Medulla oblongata (tissue), 1 donor: Measurements from ENCODE around the gene PIANP.

ENCODE experiments used
- DNase-seq: peaks from one replicate; pipeline ENCODE4 v3.0.0-alpha.2; 2015; ENCODE audit errors: extremely low spot score

Gene PIANP

DNA sequence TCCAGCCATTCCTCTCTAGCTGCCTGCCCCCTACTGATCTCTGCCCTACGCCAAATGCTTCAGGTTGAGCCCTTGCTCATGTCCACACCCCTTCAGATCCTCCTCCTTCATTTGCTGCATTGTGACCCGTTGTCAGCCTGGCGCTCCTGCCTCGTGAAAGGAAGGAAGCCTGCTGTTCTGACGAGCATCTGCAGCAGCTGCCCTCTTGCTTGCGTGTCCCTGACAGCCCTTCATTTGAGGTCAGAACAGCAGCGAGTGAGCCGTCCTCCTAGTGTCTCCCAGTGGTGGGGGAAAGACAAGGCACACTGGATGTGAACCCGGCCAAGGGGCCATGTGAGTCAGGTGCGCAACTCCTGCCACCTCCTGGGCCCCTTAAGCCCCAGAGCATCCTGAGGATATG lies 3.0 kb upstream of the PIANP start:
- DNase-seq: no peak

DNA sequence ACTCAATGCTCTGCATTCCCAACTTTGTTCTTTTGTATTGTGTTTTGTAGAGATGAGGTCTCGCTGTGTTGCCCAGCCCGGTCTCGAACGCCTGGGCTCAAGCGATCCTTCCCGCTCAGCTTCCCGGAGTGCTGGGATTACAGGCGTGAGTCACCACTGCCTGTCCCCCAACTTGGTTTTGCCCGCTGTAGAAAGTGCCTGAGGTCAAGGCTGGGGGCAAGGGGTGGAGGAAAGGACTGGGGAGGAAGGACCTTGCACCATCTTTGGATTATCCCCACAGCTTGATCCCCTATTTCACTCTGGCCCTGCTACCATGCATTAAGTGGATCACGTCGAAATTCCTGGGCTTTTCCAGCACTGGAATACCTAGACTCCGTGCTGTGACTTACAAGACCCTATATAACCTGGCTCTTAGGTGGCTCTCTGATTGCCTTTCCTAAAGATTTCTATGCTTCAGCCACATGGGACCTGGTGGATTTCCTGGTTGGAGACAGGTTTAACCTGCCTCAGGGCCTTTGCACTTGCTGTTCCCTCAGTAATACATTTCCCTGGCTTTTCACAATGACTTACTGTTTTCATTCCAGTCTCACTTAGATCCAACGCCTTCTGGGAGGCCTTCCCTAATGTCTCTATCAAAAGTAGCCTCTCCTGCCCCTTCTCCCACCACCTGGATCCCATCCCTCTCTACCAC lies 608 bp upstream of the PIANP start:
- DNase-seq: no peak

DNA sequence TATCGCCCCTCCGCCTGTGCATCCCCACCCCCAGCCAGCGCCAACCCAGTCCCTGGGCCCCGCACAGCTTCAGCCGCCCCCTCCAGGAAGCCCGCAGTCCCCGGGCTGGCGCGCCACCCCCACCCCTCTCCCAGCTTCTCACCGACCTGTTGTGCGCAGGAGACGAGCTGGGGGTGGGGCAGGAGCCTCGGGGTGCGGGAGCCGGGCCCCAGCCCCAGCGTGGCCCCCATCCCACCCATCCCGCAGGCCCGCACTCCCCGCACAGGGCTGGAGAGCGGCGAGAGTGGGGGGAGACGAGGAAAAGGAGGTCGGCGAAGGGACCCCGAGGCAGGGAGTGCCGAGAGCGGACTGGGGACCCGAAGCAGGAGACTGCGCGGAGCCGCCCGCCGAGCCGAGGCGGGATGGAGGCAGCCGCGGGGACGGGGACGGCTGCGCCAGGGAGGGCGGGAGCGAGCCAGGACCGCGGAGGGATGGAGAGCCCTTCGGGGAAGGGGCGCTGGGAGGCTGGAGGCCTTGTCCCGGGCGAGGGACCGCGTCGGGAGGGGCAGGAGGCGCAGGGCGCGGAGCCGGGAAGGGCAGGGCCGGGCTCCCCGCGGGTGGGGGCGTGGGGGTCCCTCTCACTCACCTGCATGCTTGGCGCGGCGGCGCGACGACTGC lies 498 bp downstream of the PIANP start:
- DNase-seq: no peak

DNA sequence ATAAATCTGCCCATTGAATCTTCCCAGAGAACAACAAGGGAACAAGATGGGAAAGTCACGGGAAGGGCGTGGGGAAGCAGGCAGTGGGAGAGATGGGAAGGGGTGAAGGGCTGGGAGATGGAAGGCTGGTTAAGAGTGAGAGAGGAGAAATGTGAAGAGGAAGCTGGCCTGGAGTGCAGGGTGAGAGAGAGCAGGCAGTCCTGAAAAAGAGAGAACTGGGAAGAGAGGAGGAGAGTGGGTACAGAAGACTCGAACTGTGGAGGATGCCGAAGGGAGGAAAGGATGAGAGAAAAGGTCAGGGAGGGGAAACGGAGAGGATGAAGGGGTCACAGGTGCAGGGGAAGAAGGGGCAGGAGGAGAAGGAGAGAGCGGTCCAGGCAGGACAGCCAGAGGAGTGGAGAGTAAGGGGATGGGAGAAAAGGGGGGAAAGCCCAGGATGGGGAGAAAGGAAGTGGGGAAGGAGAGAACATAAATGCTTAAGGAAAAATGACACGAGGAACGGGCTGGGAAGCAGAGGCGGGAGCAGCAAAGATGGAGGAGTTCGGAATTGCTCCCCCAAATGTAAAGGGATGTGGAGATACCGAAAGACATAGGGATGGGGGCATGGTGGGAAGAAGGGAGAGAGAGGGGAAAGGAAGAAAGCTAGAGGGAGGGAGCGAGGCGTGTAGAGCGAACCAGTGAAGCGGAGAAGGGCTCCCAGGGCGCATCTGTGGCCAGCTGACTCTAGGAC lies 1.2 kb downstream of the PIANP start:
- no peak for DNase-seq

DNA sequence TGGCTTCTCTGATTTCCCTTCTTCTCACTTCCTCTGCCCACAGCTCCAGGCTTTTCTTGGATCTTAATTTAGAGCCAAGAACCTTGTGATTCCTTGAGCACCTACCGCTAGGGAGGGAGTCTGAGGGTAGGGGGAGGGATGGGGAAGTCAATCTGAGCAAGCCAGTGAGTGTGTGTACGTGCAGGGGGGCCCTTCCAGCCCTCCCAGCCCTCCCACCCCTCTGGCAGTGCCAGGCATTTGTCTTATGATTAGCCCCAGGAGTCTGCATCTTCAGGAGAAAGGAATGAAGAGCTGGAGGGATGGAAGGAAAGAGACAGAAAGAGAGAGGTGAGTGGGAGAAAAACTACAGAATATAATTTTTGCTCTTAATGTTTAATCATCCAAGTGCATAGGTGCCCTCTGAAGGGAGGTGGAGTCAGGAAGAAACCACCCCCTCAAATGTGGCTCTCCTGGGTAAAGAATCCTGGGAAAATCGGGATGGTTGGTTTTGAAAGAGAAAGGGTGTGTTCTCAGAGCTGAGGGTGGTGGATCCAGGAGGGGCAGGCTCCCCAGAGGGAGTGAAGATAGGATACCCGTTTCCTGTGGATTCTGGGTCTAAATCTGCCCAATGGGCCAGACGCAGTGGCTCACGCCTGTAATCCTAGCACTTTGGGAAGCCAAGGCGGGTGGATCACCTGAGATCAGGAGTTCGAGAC lies 2.1 kb downstream of the PIANP start:
- no peak for DNase-seq

DNA sequence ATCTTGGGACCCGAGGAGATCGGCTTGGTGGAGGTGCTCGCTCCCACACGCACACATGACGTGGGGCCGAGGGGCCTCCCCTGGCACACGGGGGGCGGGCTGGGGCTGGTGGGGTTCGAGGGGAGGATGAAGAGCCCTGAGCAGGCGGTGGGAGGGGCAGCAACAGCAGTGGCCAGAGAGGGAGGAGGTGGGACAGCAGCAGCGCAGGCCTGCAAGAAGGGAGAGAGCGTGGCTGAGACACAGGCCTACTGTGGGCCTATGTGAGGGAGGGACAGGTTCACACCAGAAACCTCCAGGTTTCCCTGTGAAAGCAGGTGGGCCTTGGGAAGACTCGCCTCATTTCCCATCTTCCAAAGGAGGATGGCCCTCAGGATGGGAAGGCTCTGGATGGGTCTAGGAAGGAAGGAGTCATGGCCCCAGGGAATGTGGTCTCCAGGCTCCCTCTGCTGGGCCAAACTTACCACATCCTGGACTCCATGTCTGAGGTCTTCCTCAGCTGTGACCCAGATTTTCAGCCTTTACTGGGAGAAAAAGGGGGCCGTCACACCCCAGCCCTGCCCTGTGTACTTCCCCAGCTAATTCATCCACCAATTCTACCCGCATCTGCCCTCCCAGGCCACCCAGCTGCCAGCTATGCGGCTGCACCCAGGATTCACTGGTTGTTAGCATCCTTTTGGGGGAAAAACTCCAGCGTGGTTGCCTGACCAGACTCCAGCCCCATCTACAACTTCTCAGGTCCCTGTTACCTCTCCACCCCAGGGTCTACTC lies 2.8 kb downstream of the PIANP start:
- DNase-seq: peak; percentile 36

DNA sequence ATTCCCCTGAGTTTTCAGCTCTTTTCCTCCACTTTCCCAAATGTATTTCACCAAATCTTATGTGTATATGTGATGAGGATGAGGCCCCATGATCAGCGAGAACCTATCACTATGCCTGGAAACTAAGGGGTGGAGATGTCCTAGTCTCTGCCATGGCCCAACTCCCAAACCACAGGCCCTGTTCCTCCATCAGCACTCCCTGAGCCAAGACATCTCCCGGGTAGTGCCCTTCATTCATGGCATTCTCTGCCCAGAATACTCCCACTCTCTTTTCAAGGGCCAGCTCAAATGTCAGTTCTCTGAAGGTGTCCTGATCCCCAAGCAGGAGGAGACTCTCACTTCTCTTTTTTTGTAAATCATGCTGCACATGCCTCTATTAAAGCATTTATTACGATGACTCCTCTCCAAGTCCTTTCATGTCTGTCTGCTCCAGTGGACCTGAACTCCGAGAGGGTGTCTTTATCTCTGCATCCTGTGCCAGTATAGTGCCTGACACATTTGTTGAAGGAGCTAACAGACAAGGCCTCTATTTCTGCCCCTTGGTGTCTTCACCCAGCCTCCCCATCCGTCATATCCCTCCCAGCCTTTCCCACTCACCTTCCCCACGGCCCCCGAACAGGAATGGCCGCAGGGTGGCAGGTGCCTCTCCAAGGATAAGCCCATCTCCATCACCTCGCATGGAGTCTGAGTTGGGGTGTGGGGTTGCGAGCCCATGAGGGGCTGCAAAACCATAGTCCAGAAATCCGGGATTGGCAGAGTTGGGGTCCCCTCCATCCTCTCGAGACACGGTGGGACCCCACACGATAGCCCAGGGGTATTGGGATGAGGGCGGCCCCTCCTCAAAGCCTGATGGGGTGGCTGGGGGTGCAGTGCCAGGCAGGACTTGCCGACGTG lies 3.7 kb downstream of the PIANP start:
- DNase-seq: no peak

DNA sequence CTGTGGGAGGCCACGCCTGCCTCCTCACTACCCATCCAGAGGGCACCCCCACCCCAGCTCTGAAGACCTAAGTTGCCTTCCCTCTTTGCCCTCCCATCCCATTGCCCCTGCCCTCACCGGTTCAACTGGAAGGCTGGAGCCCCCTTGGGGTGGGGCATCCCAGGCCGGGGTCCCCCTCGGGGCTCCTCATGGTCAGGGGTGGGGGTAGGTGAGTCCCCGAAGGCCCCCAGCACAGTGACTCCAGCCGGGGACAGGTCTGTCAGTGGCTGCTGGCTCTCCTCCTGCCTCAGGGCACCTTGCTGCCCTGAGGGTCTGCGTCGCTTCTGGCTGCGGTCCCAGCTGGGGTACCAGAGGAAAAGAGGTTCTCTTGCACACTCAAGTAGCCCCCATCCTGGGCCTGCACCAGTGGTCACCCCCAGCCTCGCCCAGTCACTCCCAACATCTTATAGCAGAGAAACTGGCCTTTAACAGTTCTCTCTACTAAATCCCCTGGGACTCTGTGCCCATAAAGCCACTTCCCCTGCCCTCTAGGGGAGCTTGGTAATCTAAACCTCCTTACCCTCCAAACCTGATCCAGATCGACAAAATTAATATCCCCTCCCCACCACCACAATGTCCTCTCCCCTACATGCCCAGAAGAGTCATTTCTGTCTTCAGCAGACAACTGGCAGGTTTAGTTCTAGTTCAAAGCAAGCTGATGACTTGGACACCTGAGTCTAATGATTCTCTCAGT lies 5.1 kb downstream of the PIANP start:
- no peak for DNase-seq

DNA sequence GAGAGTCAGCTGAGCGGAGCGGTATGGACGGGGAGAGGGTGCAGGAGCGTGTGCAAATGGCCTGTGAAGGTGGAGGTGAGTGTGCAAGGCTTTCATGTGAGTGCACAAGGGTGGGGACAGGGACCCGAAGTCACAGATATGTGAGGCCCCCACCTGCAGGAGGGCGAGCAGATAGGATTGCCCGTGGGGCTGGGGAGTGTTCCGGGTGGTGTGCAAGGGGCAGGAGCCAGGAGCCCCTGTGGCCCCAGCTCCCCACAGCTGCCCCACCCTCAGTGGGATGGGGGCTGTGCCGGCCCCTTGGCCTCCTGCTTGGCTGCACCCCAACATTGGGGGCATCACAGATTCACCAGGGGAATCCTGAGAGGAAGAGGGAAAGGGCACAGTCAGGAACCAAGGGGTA lies 5.9 kb downstream of the PIANP start:
- DNase-seq: no peak

DNA sequence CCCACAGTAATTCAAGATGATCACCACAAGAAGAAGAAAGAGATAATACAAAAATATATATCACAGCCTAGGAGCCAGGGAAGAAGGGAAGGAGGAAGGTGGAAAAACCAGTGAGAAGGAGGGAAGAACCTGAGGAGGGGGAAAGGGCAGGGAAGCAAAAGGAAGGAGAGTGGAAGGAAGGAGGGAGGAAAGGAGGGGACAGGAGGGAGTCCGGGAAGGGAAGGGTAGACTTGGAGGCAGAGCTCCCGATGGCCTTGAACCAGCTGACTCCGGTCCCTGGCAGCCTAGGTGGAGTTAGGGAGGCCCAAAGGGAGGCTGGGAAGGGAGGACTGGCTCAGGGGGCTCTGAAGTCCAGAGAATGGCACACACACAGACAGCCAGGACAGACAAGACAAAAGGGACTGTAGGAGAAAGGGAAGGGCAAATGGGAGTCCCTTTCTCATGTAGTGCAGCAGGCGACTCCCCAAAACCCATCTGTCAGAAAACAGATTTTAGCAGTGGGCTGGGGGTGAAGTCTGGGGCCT lies 6.7 kb downstream of the PIANP start:
- no peak for DNase-seq

DNA sequence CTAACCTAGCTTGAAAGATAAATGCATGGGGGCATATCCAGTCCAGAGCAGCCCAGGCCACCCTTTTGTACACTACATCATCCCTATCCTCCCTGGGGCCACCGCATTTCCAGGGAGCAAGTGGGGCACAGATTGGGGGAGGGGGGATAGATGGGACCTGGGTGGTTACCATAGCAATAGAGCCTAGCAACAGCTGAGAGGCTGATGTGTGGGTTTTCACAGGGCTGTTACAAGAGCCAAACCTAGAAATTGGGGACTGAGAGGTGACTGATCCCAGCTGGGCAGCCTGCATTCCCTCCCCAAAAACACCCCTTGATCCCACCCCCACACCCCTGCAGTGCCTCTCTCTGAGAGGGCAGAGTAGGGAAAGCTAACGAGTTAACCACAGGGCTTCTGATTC lies 7.7 kb downstream of the PIANP start:
- DNase-seq: no peak

DNA sequence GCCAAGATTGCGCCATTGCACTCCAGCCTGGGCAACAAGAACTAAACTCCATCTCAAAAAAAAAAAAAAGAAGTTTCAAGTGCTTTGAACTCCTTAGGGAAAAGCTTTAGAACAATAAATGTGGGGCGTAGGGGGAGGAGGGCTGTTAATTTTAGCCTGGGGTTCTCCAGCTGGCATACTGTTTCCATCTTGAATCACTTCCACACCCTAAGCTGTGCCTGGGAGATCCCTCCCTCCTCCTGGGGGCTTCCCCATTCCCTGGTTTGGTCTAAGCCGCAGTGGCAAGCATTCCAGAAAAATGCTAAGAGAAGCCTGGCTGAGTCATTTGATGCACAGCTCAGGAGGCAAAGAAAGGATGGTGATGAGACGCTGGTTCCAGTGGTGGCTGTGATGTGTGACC lies 9.1 kb downstream of the PIANP start:
- peak; percentile 24 for DNase-seq

DNA sequence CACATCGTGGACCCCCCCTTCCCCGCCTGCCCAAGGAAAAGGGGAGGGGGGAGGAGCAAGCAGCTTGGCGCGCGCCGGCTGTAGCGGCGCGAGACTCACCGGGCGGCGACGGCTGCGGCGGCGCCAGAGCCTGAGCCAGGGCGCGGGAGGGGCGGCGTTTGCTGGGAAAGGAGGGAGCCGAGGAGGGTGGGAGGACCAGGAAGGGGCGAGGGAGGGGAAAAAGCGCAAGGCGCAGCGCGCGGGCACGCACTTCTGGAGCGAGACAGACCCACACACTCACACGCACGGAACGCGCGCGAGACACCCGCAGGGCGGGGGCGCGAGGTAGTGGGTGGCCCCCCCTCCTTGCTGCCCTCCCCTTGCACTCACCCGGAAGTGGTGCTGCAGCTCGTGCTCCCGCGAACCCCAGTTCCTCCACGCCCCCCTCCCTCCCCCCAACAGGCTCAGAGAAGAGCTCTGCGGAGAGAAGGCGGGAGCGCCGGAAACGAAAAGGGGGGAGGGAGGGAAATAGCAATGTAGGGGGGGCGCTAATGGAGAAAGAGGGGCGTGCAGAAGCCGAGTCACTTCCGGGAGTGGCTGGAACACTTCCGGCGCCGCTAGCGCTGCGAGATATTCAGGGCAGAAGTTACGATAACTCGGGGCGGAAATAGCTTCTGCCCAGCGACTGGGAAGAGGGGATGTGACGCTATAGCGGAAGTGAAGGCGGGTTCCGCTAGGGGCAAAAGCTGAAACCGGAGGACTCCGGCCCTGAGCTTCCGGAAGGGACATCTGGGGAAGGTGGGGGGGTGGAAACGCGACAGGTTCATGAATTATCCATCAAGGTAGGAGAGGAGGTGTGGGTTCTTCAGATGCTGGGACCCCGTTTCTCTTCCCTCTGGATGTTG lies 11.4 kb downstream of the PIANP start, which contains the start of gene ZNF384:
Gene ZNF384, minus strand, starts transcription at position 377 of the 884 bp plus-strand sequence. CDS start 9,855 bp downstream, outside the sequence.
- DNase-seq: peak; percentile 100

DNA sequence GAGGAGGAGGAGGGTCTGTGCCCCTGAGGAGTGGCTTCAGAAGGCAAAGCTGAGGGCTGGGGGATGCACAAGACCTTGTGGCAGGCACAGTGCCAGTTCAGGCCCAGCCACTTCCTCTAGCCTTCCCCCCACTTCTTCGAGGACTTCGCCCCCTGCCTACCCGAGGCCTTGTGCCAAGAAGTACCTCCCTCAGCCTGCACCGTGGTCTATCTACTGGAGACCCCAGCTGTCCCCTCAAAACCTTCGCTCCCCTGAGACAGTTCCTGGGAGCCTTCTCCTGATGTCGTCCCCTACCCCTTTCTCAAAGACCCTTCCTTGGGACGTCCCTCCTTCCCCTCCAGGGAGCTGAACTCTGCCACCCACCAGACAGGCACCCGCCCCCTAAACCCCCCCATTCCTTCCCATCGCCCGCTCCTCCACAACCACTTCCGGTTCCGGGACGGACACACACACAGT lies 12.0 kb downstream of the PIANP start:
- DNase-seq: peak; percentile 95

DNA sequence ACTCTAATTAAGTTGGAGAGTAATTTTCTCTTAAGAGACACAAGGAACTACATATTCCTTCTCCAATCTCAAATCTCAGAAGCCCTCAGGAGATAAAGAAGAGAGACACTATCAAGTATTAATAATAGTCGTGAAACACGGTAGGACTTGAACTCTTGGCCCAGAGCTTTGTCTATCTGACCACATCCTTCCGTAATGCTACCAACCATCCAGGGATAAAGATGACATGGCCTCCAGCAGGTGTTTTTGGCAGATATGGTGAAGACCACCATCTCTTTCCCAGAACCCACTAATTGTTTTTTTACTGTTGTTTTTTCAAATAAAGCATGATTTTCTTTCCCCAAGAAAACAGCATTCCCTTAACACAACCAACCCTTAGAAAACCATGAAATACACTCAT lies 14.8 kb downstream of the PIANP start:
- DNase-seq: no peak

DNA sequence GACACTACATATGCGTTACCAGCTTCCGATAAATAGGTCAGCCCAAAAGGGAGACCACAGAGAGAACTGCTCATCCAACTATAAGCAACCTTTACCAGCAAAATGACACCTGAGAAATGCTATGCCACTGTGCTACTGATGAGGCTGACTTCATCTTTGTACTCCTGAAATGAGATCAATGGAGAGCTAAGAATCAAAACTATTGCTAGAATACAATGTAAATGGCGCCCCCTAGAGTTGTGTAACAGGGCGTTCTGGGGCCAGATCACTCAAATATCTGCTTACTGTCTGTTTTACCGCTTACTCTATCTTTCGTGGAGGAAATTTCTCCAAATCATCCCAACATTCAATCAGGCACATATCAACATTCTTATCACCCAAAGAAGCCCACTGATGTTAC lies 16.0 kb downstream of the PIANP start:
- DNase-seq: peak; percentile 36

DNA sequence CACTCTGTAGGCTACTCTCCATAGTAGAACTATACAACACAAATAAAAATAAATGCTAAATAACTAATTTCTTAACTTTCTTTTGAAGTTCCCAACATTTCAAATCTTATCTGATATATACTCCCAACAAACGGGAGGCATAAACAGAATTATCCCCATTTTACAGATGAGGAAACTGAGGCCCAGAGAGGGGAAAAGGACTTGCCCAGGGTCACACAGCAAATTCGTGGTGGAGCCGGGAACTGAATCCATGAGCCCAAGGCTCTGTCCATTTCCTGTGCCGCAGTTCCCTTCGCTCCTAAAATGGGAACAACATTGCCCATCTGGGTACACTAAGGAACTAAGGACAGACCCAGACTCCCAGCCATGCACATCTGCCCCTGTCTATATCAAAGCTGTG lies 23.7 kb downstream of the PIANP start:
- no peak for DNase-seq

DNA sequence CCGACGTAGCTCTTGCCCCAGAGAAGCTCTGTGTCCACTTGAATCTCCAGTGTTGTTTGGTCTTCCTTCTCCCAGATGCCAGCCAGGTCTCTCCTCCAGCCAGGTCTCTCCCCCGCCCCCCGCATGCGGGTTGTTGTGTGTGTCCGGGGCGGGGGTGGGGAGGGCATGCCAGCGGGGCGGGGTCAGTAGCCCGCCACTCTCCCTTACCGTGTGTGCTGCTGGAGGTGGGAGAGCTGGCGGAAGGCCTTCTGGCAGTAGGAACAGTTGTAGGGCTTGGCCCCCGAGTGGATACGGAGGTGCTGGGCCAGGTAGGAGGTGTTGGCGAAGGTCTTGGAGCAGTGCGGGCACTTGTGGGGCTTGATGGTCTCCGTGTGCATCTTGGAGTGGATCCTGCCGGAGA lies 28.5 kb downstream of the PIANP start:
- no peak for DNase-seq
